HepG2 (cell line): Measurements from ENCODE around the gene XAGE3.

ENCODE experiments used
- BRF2 ChIP-seq: sonication (generic); formaldehyde crosslinking; IDR thresholded peaks from 2 replicates; pipeline ENCODE4 v1.8.1; 2022; ENCODE audit warnings: mild to moderate bottlenecking, missing genetic modification reagents
- CERS6 ChIP-seq: sonication (generic); formaldehyde crosslinking; IDR thresholded peaks from 2 replicates; pipeline ENCODE4 v1.5.0; 2020; ENCODE audit warnings: missing genetic modification reagents
- LBX2 ChIP-seq: sonication (generic); formaldehyde crosslinking; IDR thresholded peaks from 2 replicates; pipeline ENCODE4 v1.5.0; 2020; ENCODE audit warnings: missing genetic modification reagents, mild to moderate bottlenecking, borderline replicate concordance
- PCBP2 ChIP-seq: fragments of 200-400 bp; formaldehyde crosslinking; optimal IDR thresholded peaks from 2 replicates; pipeline ENCODE3; 2018; ENCODE audit warnings: low read length, low read depth; ENCODE audit not compliant: poor library complexity, severe bottlenecking
- PTBP1 ChIP-seq: fragments of 200-400 bp; formaldehyde crosslinking; IDR thresholded peaks from 2 replicates; pipeline ENCODE4 v1.6.1; 2018; ENCODE audit warnings: low read length, low read depth; ENCODE audit not compliant: poor library complexity, severe bottlenecking
- RERE ChIP-seq: IDR thresholded peaks from 2 replicates; pipeline ENCODE4 v1.6.1; 2016; ENCODE audit warnings: low read depth, missing genetic modification reagents, missing compliant biosample characterization
- SKIL ChIP-seq: sonication (generic); formaldehyde crosslinking; IDR thresholded peaks from 2 replicates; pipeline ENCODE4 v1.8.0; 2022; ENCODE audit warnings: missing genetic modification reagents, mild to moderate bottlenecking, moderate library complexity, borderline replicate concordance
- SP2 ChIP-seq: sonication (generic); formaldehyde crosslinking; IDR thresholded peaks from 2 replicates; pipeline ENCODE4 v1.5.1; 2020; ENCODE audit warnings: mild to moderate bottlenecking, missing genetic modification reagents

GRCh38 chrX:52839137-52839536, 28.7 kb downstream of the XAGE3 start:
- no peak for TF ChIP-seq CERS6 (CRISPR knock-in tag)
- TF ChIP-seq SP2 (CRISPR knock-in tag), result no peak
- no peak for TF ChIP-seq LBX2 (CRISPR knock-in tag)
- no peak for TF ChIP-seq SKIL (CRISPR knock-in tag)
- no peak for TF ChIP-seq PTBP1
- TF ChIP-seq BRF2 (CRISPR knock-in tag), result no peak
- no peak for TF ChIP-seq RERE
- TF ChIP-seq PCBP2, result no peak
